ENCODE data around the gene STATH.

GRCh38 chr4:69986663-69987062 lies 9.1 kb upstream of the STATH start:
- TF ChIP-seq CTCF (IDR thresholded peaks at IDR 0.05) (no peak), POLR2A (IDR thresholded peaks at IDR 0.05) (no peak)

All from right lobe of liver (tissue), 4 donors.